ENCODE measurements around the gene NUBPL.
"Not testable (repeated sequence)": the region's sequence is repeated elsewhere in the genome, so short reads cannot be mapped to it uniquely, and the experiment has no call there.

NUBPL gene

GRCh38 chr14:31746326-31746725, 185.1 kb downstream of the NUBPL start:
- no peak for DNase-seq

- no peak for DNase-seq
Observed at GRCh38 chr14:31749275-31749674, 188.1 kb downstream of the NUBPL start.

GRCh38 chr14:31751047-31751446, 189.8 kb downstream of the NUBPL start:
- DNase-seq, result not testable (repeated sequence)

GRCh38 chr14:31752867-31753661, 191.9 kb downstream of the NUBPL start:
- DNase-seq, result no peak

GRCh38 chr14:31758941-31759340, 197.7 kb downstream of the NUBPL start:
- no peak for DNase-seq

- no peak for DNase-seq
Observed at GRCh38 chr14:31760277-31760676, 199.1 kb downstream of the NUBPL start.

GRCh38 chr14:31761325-31761724, 200.1 kb downstream of the NUBPL start:
- no peak for DNase-seq

- DNase-seq, result no peak
Observed at GRCh38 chr14:31763041-31763440, 201.8 kb downstream of the NUBPL start.

- no peak for DNase-seq
Observed at GRCh38 chr14:31766315-31766892, 205.2 kb downstream of the NUBPL start.

GRCh38 chr14:31768355-31768754, 207.2 kb downstream of the NUBPL start:
- DNase-seq, result no peak

GRCh38 chr14:31770271-31770670, 209.1 kb downstream of the NUBPL start:
- no peak for DNase-seq

GRCh38 chr14:31774567-31774966, 213.4 kb downstream of the NUBPL start:
- no peak for DNase-seq

- no peak for DNase-seq
Observed at GRCh38 chr14:31777312-31777711, 216.1 kb downstream of the NUBPL start.

- no peak for DNase-seq
Observed at GRCh38 chr14:31781578-31781977, 220.4 kb downstream of the NUBPL start.

GRCh38 chr14:31785574-31785973, 224.4 kb downstream of the NUBPL start:
- DNase-seq, result no peak

- no peak for DNase-seq
Observed at GRCh38 chr14:31787377-31787776, 226.2 kb downstream of the NUBPL start.

GRCh38 chr14:31788340-31788739, 227.1 kb downstream of the NUBPL start:
- no peak for DNase-seq

GRCh38 chr14:31792726-31793125, 231.5 kb downstream of the NUBPL start:
- DNase-seq, result no peak

- not testable (repeated sequence) for DNase-seq
Observed at GRCh38 chr14:31797946-31798345, 236.7 kb downstream of the NUBPL start.

- DNase-seq, result no peak
Observed at GRCh38 chr14:31802838-31803237, 241.6 kb downstream of the NUBPL start.

- DNase-seq, result no peak
Observed at GRCh38 chr14:31806249-31806648, 245.0 kb downstream of the NUBPL start.

GRCh38 chr14:31811693-31812628, 250.8 kb downstream of the NUBPL start:
- not testable (repeated sequence) for DNase-seq

GRCh38 chr14:31813724-31814490, 252.7 kb downstream of the NUBPL start:
- not testable (repeated sequence) for DNase-seq

All from activated naive CD4-positive, alpha-beta T cell (primary cell).